CD4-positive, alpha-beta T cell (primary cell): ENCODE data around the gene PZP. TPM values are rescaled to one million over a fixed set of nuclear protein-coding genes. Genes with fewer than 3 reads are reported as not detected.

Experiments
- ATAC-seq: fragments of 200-7000 bp; cut with Tn5 transposase; one replicate; pipeline ENCODE4 v1.10.0; 2022; ENCODE audit warnings: mild to moderate bottlenecking; ENCODE audit not compliant: poor library complexity
- CTCF ChIA-PET: fragments of 350-600 bp; sonication (Branson Sonifier 250); formaldehyde crosslinking; loops from one replicate; lab custom pipeline; 2021; ENCODE audit warnings: antibody characterized with exemption, inconsistent platforms; lab: Charles Lee
- POLR2A ChIA-PET: fragments of 350-600 bp; sonication (Branson Sonifier 250); formaldehyde crosslinking; loops from one replicate; lab custom pipeline; 2021; ENCODE audit warnings: antibody characterized with exemption, inconsistent platforms; lab: Charles Lee
- DNase-seq, 14 experiments: peaks; one replicate each; pipeline ENCODE4 v3.0.0-alpha.2; 2013 to 2020; ENCODE audit warnings: mixed read lengths in 2 of 14
- H3K27ac ChIP-seq, 2 donors: one replicate each; pipeline versions ENCODE4 v1.5.1 to v1.7.0; 2013; ENCODE audit warnings: low read length in 2 of 2, low read depth in 1 of 2, mild to moderate bottlenecking in 1 of 2
- H3K27me3 ChIP-seq, 2 experiments: 1 replicate in 1 of 2; 2 replicates in 1 of 2; pipeline versions ENCODE4 v1.6.1 to v1.7.0; 2013; ENCODE audit warnings: low read length in 2 of 2, control low read depth in 1 of 2, mild to moderate bottlenecking in 1 of 2, moderate library complexity in 1 of 2; ENCODE audit not compliant: insufficient read depth in 2 of 2, control insufficient read depth in 1 of 2
- H3K36me3 ChIP-seq: one replicate; pipeline ENCODE4 v1.6.1; 2013; ENCODE audit warnings: low read length, control low read depth; ENCODE audit not compliant: insufficient read depth
- H3K4me1 ChIP-seq: one replicate; pipeline ENCODE4 v1.6.1; 2013; ENCODE audit warnings: low read length, control low read depth; ENCODE audit not compliant: insufficient read depth
- H3K4me3 ChIP-seq: one replicate; pipeline ENCODE4 v1.5.1; 2013; ENCODE audit warnings: mild to moderate bottlenecking, low read length, moderate library complexity
- H3K9me3 ChIP-seq, 2 experiments: 1 replicate in 1 of 2; 2 replicates in 1 of 2; pipeline versions ENCODE4 v1.6.1 to v1.7.0; 2013; ENCODE audit warnings: low read length in 2 of 2, mild to moderate bottlenecking in 2 of 2, control low read depth in 1 of 2, moderate library complexity in 1 of 2; ENCODE audit not compliant: control insufficient read depth in 1 of 2, insufficient read depth in 1 of 2
- H3K27ac Mint-ChIP-seq: one replicate; pipeline ENCODE4 v1.8.0; 2020; ENCODE audit warnings: mixed read lengths
- H3K27me3 Mint-ChIP-seq: one replicate; pipeline ENCODE4 v1.8.0; 2021; ENCODE audit warnings: mixed read lengths
- H3K36me3 Mint-ChIP-seq: one replicate; pipeline ENCODE4 v1.8.0; 2021; ENCODE audit warnings: low read depth, mixed read lengths
- H3K4me1 Mint-ChIP-seq: one replicate; pipeline ENCODE4 v1.8.0; 2021; ENCODE audit warnings: low read depth, mixed read lengths
- H3K4me3 Mint-ChIP-seq: one replicate; pipeline ENCODE4 v1.8.0; 2020; ENCODE audit warnings: mild to moderate bottlenecking, mixed read lengths
- H3K9me3 Mint-ChIP-seq: one replicate; pipeline ENCODE4 v1.8.0; 2020; ENCODE audit warnings: mixed read lengths
- CTCF ChIP-seq: fragments of 200-600 bp; IDR thresholded peaks from one replicate; pipeline ENCODE4 v1.8.0; 2022; ENCODE audit warnings: antibody characterized with exemption, mild to moderate bottlenecking
- intact Hi-C, 2 experiments: fragments of 100-400 bp; cut with DNase I in 1 of 2; cut with micrococcal nuclease in 1 of 2; formaldehyde crosslinking; loops; one replicate each; pipeline versions ENCODE4 v1.15.1 to v1.9.0; 2023 to 2025; cut with DNase I, micrococcal nuclease
- total RNA-seq, 174 experiments: library from RNA in 2 of 174; stranded (reverse) in 2 of 174; gene quantifications; one replicate each; pipeline ENCODE4 v1.2.3 and lab custom pipeline; 2021 to 2026

PZP gene
- total RNA-seq, 2 experiments from 2014 or later: not detected

GRCh38 chr12:9204380-9204779 is 3.8 kb downstream of the PZP start:
- no peaks in the 10 kb centered on the region for H3K36me3 Mint-ChIP-seq
- intact Hi-C loops: no loop called here
- H3K4me1 Mint-ChIP-seq: no peaks in the 10 kb centered on the region
- CTCF ChIA-PET: interaction anchor here (1.4 kb wide), 1 partner anchor 9 kb away, joined by 3 read pairs; no protein-coding TSS in a partner anchor
- no peak for TF ChIP-seq CTCF
- Histone ChIP-seq H3K9me3 (no peaks in the 10 kb centered on the region), H3K4me3 (no peak overlapping the region), H3K36me3 (no peaks in the 10 kb centered on the region), H3K4me1 (no peaks in the 10 kb centered on the region), H3K27ac (no peak overlapping the region), H3K27me3 (no peaks in the 10 kb centered on the region)
- H3K4me3 Mint-ChIP-seq: no peak overlapping the region
- H3K9me3 Mint-ChIP-seq: no peaks in the 10 kb centered on the region
- H3K27ac Mint-ChIP-seq: no peak overlapping the region
- H3K27me3 Mint-ChIP-seq: no peaks in the 10 kb centered on the region
- POLR2A ChIA-PET: no interaction called here
- DNase-seq (no peak), ATAC-seq (no peak)

DNA sequence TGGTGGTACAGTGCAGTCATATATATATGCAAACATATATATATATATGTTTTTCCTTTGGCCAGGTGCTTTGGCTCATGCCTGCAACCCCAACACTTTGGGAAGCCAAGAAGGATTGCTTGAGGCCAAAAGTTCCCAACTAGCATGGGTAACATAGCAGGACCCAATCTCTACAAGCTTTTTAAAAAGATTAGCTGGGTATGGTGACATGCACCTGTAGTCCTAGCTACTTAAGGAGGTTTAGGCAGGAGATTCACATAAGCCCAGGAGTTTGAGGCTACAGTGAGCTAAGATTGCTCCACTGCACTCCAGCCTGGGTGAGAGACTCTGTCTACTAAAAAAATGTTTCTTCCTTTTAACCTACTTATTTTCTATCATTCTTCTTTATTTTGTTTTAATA is 10.2 kb downstream of the PZP start:
- H3K36me3 Mint-ChIP-seq: no peaks in the 10 kb centered on the region
- intact Hi-C loops: no loop called here

GRCh38 chr12:9184276-9184675 is 23.9 kb downstream of the PZP start:
- CTCF ChIA-PET: no interaction called here
- Mint-ChIP-seq H3K9me3 (peaks cover 9% of the 10 kb centered on the region), H3K4me3 (no peak overlapping the region), H3K27me3 (no peaks in the 10 kb centered on the region), H3K27ac (no peak overlapping the region), H3K4me1 (no peaks in the 10 kb centered on the region), H3K36me3 (peaks cover 3% of the 10 kb centered on the region)
- POLR2A ChIA-PET: no interaction called here
- Histone ChIP-seq H3K27ac (no peak overlapping the region), H3K27me3 (no peaks in the 10 kb centered on the region), H3K9me3 (peaks cover 0 to 15% of the 10 kb centered on the region in 2 experiments), H3K4me3 (no peak overlapping the region), H3K36me3 (no peaks in the 10 kb centered on the region), H3K4me1 (no peaks in the 10 kb centered on the region)
- ATAC-seq (no peak), DNase-seq (no peak)
- TF ChIP-seq CTCF: no peak
- intact Hi-C loops: no loop called here

More for the DNA sequence above, 10.2 kb downstream of the PZP start:
- H3K4me3 Mint-ChIP-seq: no peak overlapping the region
- H3K27ac Mint-ChIP-seq: no peak overlapping the region
- CTCF ChIA-PET: no interaction called here
- H3K4me3 ChIP-seq: no peak overlapping the region
- no peak for DNase-seq
- H3K9me3 ChIP-seq: no peaks in the 10 kb centered on the region
- peaks cover 5% of the 10 kb centered on the region for H3K9me3 Mint-ChIP-seq
- no peaks in the 10 kb centered on the region for H3K4me1 ChIP-seq
- H3K36me3 ChIP-seq: no peaks in the 10 kb centered on the region
- H3K27me3 Mint-ChIP-seq: no peaks in the 10 kb centered on the region
- H3K4me1 Mint-ChIP-seq: no peaks in the 10 kb centered on the region
- POLR2A ChIA-PET: no interaction called here
- ATAC-seq: no peak
- no peak for TF ChIP-seq CTCF
- no peak overlapping the region for H3K27ac ChIP-seq
- no peaks in the 10 kb centered on the region for H3K27me3 ChIP-seq
